OCI-LY7 (cell line): Measurements from ENCODE around the gene C2orf72. TPM values are rescaled to one million over a fixed set of nuclear protein-coding genes. Genes with fewer than 3 reads are reported as not detected.

ENCODE experiments used
- BruUV-seq: library from RNA; stranded (reverse); fragments of 400-500 nt; replicated peaks from 2 replicates; lab custom pipeline; 2021; lab: Mats Ljungman, UMichigan
- CTCF ChIA-PET: fragments of 300-600 bp; sonication (Branson Sonifier 250); formaldehyde crosslinking; loops from one replicate; lab custom pipeline; 2022; ENCODE audit warnings: antibody characterized with exemption; ENCODE audit not compliant: unreplicated experiment; lab: Charles Lee
- POLR2A ChIA-PET: fragments of 300-600 bp; sonication (Branson Sonifier 250); formaldehyde crosslinking; loops from one replicate; lab custom pipeline; 2022; ENCODE audit warnings: antibody characterized with exemption; lab: Charles Lee
- DNase-seq: peaks from one replicate; pipeline ENCODE4 v3.0.0-alpha.2; 2015; ENCODE audit warnings: low spot score
- H2AFZ ChIP-seq: fragments of 200-600 bp; sonication (generic), shearing (Covaris generic); 2 replicates; pipeline ENCODE4 v1.6.1; 2014; ENCODE audit warnings: mild to moderate bottlenecking, antibody characterized with exemption, low read length, moderate library complexity
- H3K27ac ChIP-seq: fragments of 200-600 bp; sonication (generic); 2 replicates; pipeline ENCODE4 v1.5.1; 2014; ENCODE audit warnings: mixed run types, low read depth, mild to moderate bottlenecking, moderate library complexity, low read length, inconsistent platforms; ENCODE audit not compliant: poor library complexity, severe bottlenecking
- H3K36me3 ChIP-seq: fragments of 200-600 bp; sonication (generic); 2 replicates; pipeline ENCODE4 v1.6.1; 2014; ENCODE audit warnings: mild to moderate bottlenecking, antibody characterized with exemption, low read length, moderate library complexity, mixed read lengths; ENCODE audit not compliant: insufficient read depth
- H3K4me1 ChIP-seq: fragments of 200-600 bp; sonication (generic); 2 replicates; pipeline ENCODE4 v1.5.1; 2014; ENCODE audit warnings: mild to moderate bottlenecking, low read length; ENCODE audit not compliant: insufficient read depth, poor library complexity, severe bottlenecking
- H3K4me2 ChIP-seq: fragments of 200-600 bp; sonication (generic); 2 replicates; pipeline ENCODE4 v1.6.1; 2014; ENCODE audit warnings: mild to moderate bottlenecking, low read length
- H3K4me3 ChIP-seq: fragments of 200-600 bp; sonication (generic); 2 replicates; pipeline ENCODE4 v1.5.1; 2014; ENCODE audit warnings: mild to moderate bottlenecking, low read depth, low read length; ENCODE audit not compliant: poor library complexity, severe bottlenecking
- H3K79me2 ChIP-seq: fragments of 200-600 bp; sonication (generic); 2 replicates; pipeline ENCODE4 v1.6.1; 2016; ENCODE audit warnings: low read depth, mild to moderate bottlenecking, low read length, moderate library complexity, mixed read lengths; ENCODE audit not compliant: insufficient read depth
- H3K9me2 ChIP-seq: fragments of 200-600 bp; sonication (generic); 2 replicates; pipeline ENCODE4 v1.6.1; 2016; ENCODE audit warnings: mild to moderate bottlenecking, low read length, mixed read lengths; ENCODE audit not compliant: insufficient read depth
- H3K9me3 ChIP-seq: fragments of 200-600 bp; sonication (generic); 2 replicates; pipeline ENCODE4 v1.6.1; 2014; ENCODE audit warnings: mild to moderate bottlenecking, mixed run types, low read length, mixed read lengths
- H4K20me1 ChIP-seq: fragments of 200-600 bp; sonication (generic); 2 replicates; pipeline ENCODE4 v1.6.1; 2014; ENCODE audit warnings: mild to moderate bottlenecking, antibody characterized with exemption, low read length, moderate library complexity, mixed read lengths; ENCODE audit not compliant: insufficient read depth
- CTCF ChIP-seq: fragments of 200-600 bp; sonication (generic); conservative IDR thresholded peaks from 2 replicates; pipeline ENCODE4 v1.5.1; 2014; ENCODE audit warnings: mild to moderate bottlenecking, antibody characterized with exemption, low read length, moderate library complexity, mixed read lengths
- EZH2phosphoT487 ChIP-seq: fragments of 200-600 bp; sonication (generic); IDR thresholded peaks from 2 replicates; pipeline ENCODE4 v1.6.1; 2018; ENCODE audit warnings: low read depth, borderline replicate concordance, mild to moderate bottlenecking, mixed run types, antibody characterized with exemption, low read length, moderate library complexity, mixed read lengths
- intact Hi-C: fragments of 100-400 bp; cut with micrococcal nuclease; formaldehyde crosslinking; loops from one replicate; pipeline ENCODE4 v1.10.0; 2022; ENCODE audit not compliant: unreplicated experiment
- total RNA-seq, 2 experiments: library from RNA; depleted of rRNA in 1 of 2; stranded (reverse); fragments of >200 nt in 1 of 2; shearing (Covaris generic) in 1 of 2; gene quantifications; 2 replicates each; pipeline ENCODE4 v1.2.3, GENCODE V29; 2014 to 2022

Gene C2orf72
- total RNA-seq, 2 experiments from 2014 or later, result not detected

GRCh38 chr2:231012463-231012862 is 24.9 kb upstream of the C2orf72 start:
- intact Hi-C loops, result no loop called here
- no peaks in the 10 kb centered on the region for H4K20me1 ChIP-seq
- TF ChIP-seq CTCF (no peak), EZH2phosphoT487 (no peak)
- no peak overlapping the region for H3K27ac ChIP-seq
- no TSS peak for BruUV-seq
- H3K4me1 ChIP-seq, result no peaks in the 10 kb centered on the region
- no peak for DNase-seq
- no peak overlapping the region for H3K4me3 ChIP-seq
- no peak overlapping the region for H3K4me2 ChIP-seq
- no peaks in the 10 kb centered on the region for H3K79me2 ChIP-seq
- H3K9me3 ChIP-seq, result no peaks in the 10 kb centered on the region
- H3K9me2 ChIP-seq, result no peaks in the 10 kb centered on the region
- H2AFZ ChIP-seq, result no peak overlapping the region
- no peaks in the 10 kb centered on the region for H3K36me3 ChIP-seq
- CTCF ChIA-PET, result no interaction called here
- POLR2A ChIA-PET, result no interaction called here

DNA sequence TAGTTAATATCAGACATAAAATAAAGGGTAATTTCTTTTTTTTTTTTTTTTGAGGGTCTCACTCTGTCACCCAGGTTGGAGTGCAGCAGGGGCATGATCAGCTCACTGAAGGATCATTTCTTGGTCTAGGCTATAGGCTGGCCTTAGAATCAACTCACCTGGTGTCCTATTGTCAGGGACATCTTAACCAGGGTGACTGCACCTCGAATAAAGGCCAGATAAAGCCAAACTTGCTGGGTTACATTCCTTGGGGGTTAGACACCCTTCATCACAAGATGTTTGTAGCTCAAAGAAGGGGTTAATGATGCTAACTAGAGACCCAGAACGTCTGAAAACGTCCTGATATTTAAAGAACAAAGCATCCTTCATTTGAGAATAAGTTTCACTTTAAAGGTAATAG is 23.5 kb upstream of the C2orf72 start:
- ChIA-PET CTCF (no interaction called here), POLR2A (no interaction called here)
- Histone ChIP-seq H3K9me3 (no peaks in the 10 kb centered on the region), H3K9me2 (no peaks in the 10 kb centered on the region), H3K4me1 (no peaks in the 10 kb centered on the region), H3K27ac (no peak overlapping the region), H3K36me3 (no peaks in the 10 kb centered on the region), H3K4me3 (no peak overlapping the region), H3K79me2 (no peaks in the 10 kb centered on the region), H4K20me1 (no peaks in the 10 kb centered on the region), H2AFZ (no peak overlapping the region), H3K4me2 (no peak overlapping the region)
- no TSS peak for BruUV-seq
- intact Hi-C loops, result no loop called here
- TF ChIP-seq CTCF, result no peak
- DNase-seq, result no peak

DNA sequence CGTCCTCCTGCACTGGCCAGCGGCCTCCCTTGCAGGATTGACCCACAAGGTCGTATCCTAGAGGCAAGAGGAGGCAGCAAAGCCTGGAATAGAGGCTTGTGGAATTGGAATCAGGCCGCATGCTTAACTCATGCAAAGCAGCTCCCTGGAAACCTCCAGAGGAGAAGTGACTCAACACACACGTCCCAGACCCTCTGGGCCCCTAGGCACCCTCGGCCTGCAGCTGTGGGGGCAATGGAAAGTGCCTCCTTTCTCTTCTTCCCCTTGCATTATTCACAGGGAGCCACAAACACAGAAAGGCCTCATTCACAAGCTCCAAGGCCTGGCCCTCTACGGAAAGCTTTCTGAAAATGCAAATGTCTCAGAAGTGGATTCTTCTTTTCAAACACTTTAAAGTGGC is 21.8 kb upstream of the C2orf72 start:
- BruUV-seq, result no TSS peak
- ChIA-PET CTCF (no interaction called here), POLR2A (interaction anchor here (0.6 kb wide), 1 partner anchor 584 kb away, joined by 3 read pairs; no protein-coding TSS in a partner anchor)
- no peak for DNase-seq
- H3K36me3 ChIP-seq, result no peaks in the 10 kb centered on the region
- TF ChIP-seq EZH2phosphoT487, result no peak
- TF ChIP-seq CTCF, result no peak
- H3K4me3 ChIP-seq, result no peak overlapping the region
- H3K79me2 ChIP-seq, result no peaks in the 10 kb centered on the region
- no peak overlapping the region for H2AFZ ChIP-seq
- H3K27ac ChIP-seq, result no peak overlapping the region
- no peaks in the 10 kb centered on the region for H3K4me1 ChIP-seq
- H4K20me1 ChIP-seq, result no peaks in the 10 kb centered on the region
- no peaks in the 10 kb centered on the region for H3K9me3 ChIP-seq
- no peaks in the 10 kb centered on the region for H3K9me2 ChIP-seq
- no peak overlapping the region for H3K4me2 ChIP-seq
- intact Hi-C loops, result no loop called here
